Heart left ventricle (tissue), 16 donors: Measurements from ENCODE around the gene KRTAP5-6. TPM values are rescaled to one million over a fixed set of nuclear protein-coding genes. Genes with fewer than 3 reads are reported as not detected.
"Not testable (repeated sequence)": the region's sequence is repeated elsewhere in the genome, so short reads cannot be mapped to it uniquely, and the experiment has no call there.

ENCODE experiments used
- ATAC-seq, 4 donors: fragments of 200-7000 bp; cut with Tn5 transposase; one replicate each; pipeline ENCODE4 v1.9.1; 2020 to 2022; ENCODE audit warnings: moderate library complexity in 4 of 4, mild to moderate bottlenecking in 3 of 4, moderate number of reproducible peaks in 1 of 4
- DNase-seq, 5 donors: peaks; one replicate each; pipeline ENCODE4 v3.0.0-alpha.2; 2020
- H3K27ac ChIP-seq, 12 donors: fragments of 200-600 bp; sonication (generic) in 4 of 12; one replicate each; pipeline versions ENCODE4 v1.5.0 to v1.8.0; 2016 to 2022; ENCODE audit warnings: mild to moderate bottlenecking in 2 of 12
- H3K27me3 ChIP-seq, 9 donors: fragments of 200-600 bp; sonication (generic) in 2 of 9; one replicate each; pipeline versions ENCODE4 v1.5.1 to v1.8.0; 2016 to 2022; ENCODE audit warnings: mild to moderate bottlenecking in 3 of 9
- H3K36me3 ChIP-seq, 9 donors: fragments of 200-600 bp; sonication (generic) in 2 of 9; one replicate each; pipeline versions ENCODE4 v1.5.0 to v1.8.0; 2018 to 2022; ENCODE audit warnings: mild to moderate bottlenecking in 2 of 9
- H3K4me1 ChIP-seq, 12 donors: fragments of 200-600 bp; sonication (generic) in 4 of 12; one replicate each; pipeline versions ENCODE4 v1.5.0 to v1.8.0; 2016 to 2022; ENCODE audit warnings: mild to moderate bottlenecking in 3 of 12
- H3K4me3 ChIP-seq, 12 donors: fragments of 200-600 bp; sonication (generic) in 4 of 12; one replicate each; pipeline versions ENCODE4 v1.5.0 to v1.8.0; 2017 to 2022; ENCODE audit warnings: mild to moderate bottlenecking in 9 of 12, moderate library complexity in 4 of 12
- H3K9me3 ChIP-seq, 12 donors: fragments of 200-600 bp; sonication (generic) in 4 of 12; one replicate each; pipeline versions ENCODE4 v1.5.0 to v1.8.0; 2016 to 2022; ENCODE audit warnings: mild to moderate bottlenecking in 1 of 12
- CTCF ChIP-seq, 12 donors: fragments of 200-600 bp; sonication (generic) in 4 of 12; IDR thresholded peaks; one replicate each; pipeline versions ENCODE4 v1.5.0 to v1.8.0; 2018 to 2022; ENCODE audit warnings: antibody characterized with exemption in 12 of 12, mild to moderate bottlenecking in 5 of 12
- POLR2A ChIP-seq, 2 donors: fragments of 450-650 bp; IDR thresholded peaks; one replicate each; pipeline ENCODE4 v1.6.1; 2017; ENCODE audit warnings: antibody characterized with exemption in 2 of 2, mild to moderate bottlenecking in 2 of 2, moderate library complexity in 2 of 2
- WGBS, 4 donors: extraction: QIAGEN DNeasy Blood & Tissue Kit in 2 of 4; methylation state at CpG; one replicate each; pipeline versions ENCODE4 v1.1.5 to v1.1.7; 2013 to 2018; 5-methylcytosine and 5-hydroxymethylcytosine counted together
- intact Hi-C, 10 donors: fragments of 100-400 bp; cut with DNase I; formaldehyde crosslinking; loops; one replicate each; pipeline versions ENCODE4 v1.11.1 to v1.14.2; 2022
- polyA plus RNA-seq, 2 donors: library from polyadenylated mRNA; stranded (reverse); fragments of 200-250 nt; gene quantifications; one replicate each; pipeline ENCODE4 v1.2.3, GENCODE V29; 2013
- total RNA-seq, 9 donors: library from RNA; depleted of rRNA in 2 of 9; stranded (reverse); fragments of >200 nt in 2 of 9; fragmentation: NEBNext Ultra II Directional in 3 of 9; extraction: Animal tissue kit (Norgen Biotek cat#: 25700) in 3 of 9; gene quantifications; one replicate each; pipeline versions ENCODE4 v1.1.0 to v1.2.4, GENCODE V29; 2016 to 2023
- donor health status: ischemic (EF 13 %, LVEDD 7.1; RV severe dilation, severe dysfunction).
- donor health status: healthy with polysubstance abuse.
- donor health status: DM: no; HTN: yes; CAD: no.
- donor health status: DM: no; HTN: no; CAD: no.
- donor health status: ischemic (EF 25% LVEDD 6.9; RV normal size, moderate dysfunction).
- donor health status: ischemic (EF 25% LVEDD 5.7; RV mildly dilated, moderate dysfunction).
- donor health status: healthy.
- donor health status: DM: yes; HTN: yes; CAD: no.
- donor health status: ischemic (EF 35%, LVEDD 5.7; RV mildly dilated, moderate dysfunction).
- donor health status: nonischemic (EF 11% LVEDD 7.7; RV severe dilation, severe dysfunction).
- donor health status: DM: yes; HTN: yes; CAD: no.
- donor health status: PGD.
- donor health status: ischemic (EF 29% LVEDD 5.4; RV normal size, mild dysfunction).
- donor health status: nonischemic (EF 23%, LVEDD 6.1; RV moderate dilation, normal function).

Gene KRTAP5-6
- total and polyA plus RNA-seq, 11 donors, result not detected

GRCh38 chr11:1684886-1685874, 11.8 kb upstream of the KRTAP5-6 start:
- H3K27ac ChIP-seq, H3K27me3 ChIP-seq, H3K9me3 ChIP-seq, H3K36me3 ChIP-seq, H3K4me1 ChIP-seq, intact Hi-C loops, H3K4me3 ChIP-seq, DNase-seq: not testable (repeated sequence)
- 80 to 88% (median 88%) methylated on average over 10 to 15 of the region's 18 CpGs for WGBS, 4 donors
- ATAC-seq, result peak in 1 of 4 donors; percentile 43

GRCh38 chr11:1686220-1686619, 10.8 kb upstream of the KRTAP5-6 start:
- intact Hi-C loops, result not testable (repeated sequence)
- 78 to 85% (median 82%) methylated on average over 12 of the region's 15 CpGs for WGBS, 4 donors

GRCh38 chr11:1688336-1688947, 8.6 kb upstream of the KRTAP5-6 start:
- H3K36me3 ChIP-seq, H3K27ac ChIP-seq, H3K4me3 ChIP-seq, ATAC-seq, intact Hi-C loops, H3K4me1 ChIP-seq, H3K9me3 ChIP-seq, DNase-seq: not testable (repeated sequence)
- peaks cover 0 to 17% (median 0%) of the 10 kb centered on the region in 9 donors for H3K27me3 ChIP-seq
- 76 to 87% (median 85%) methylated on average over 18 to 19 of the region's 19 CpGs for WGBS, 4 donors

More at GRCh38 chr11:1686220-1686619, 10.8 kb upstream of the KRTAP5-6 start:
- not testable (repeated sequence) for H3K27ac ChIP-seq, H3K4me1 ChIP-seq, H3K9me3 ChIP-seq, H3K4me3 ChIP-seq, H3K36me3 ChIP-seq, DNase-seq
- peak in 1 of 4 donors; percentile 30 for ATAC-seq
- H3K27me3 ChIP-seq, result peaks cover 0 to 13% (median 0%) of the 10 kb centered on the region in 9 donors

GRCh38 chr11:1689250-1690166, 7.5 kb upstream of the KRTAP5-6 start:
- intact Hi-C loops, result loop anchor here in 8 of 10 donors (5.0 to 10.0 kb wide), 4 partner anchors 37 to 463 kb away; partner anchors contain the start of gene TNNT3 (in 1 of the 8)
- H3K4me1 ChIP-seq, result peaks cover 3 to 15% (median 10%) of the 10 kb centered on the region in 12 donors
- 77 to 85% (median 80%) methylated on average over 22 to 32 of the region's 32 CpGs for WGBS, 4 donors
- ATAC-seq, H3K9me3 ChIP-seq, H3K27ac ChIP-seq, H3K4me3 ChIP-seq, DNase-seq, H3K36me3 ChIP-seq: not testable (repeated sequence)
- H3K27me3 ChIP-seq, result peaks cover 0 to 17% (median 0%) of the 10 kb centered on the region in 9 donors

- Histone ChIP-seq H3K4me1 (peaks cover 3 to 15% (median 10%) of the 10 kb centered on the region in 12 donors), H3K9me3 (no peaks in the 10 kb centered on the region), H3K27ac (no peak overlapping the region), H3K4me3 (no peak overlapping the region), H3K36me3 (no peaks in the 10 kb centered on the region), H3K27me3 (peaks cover 0 to 16% (median 0%) of the 10 kb centered on the region in 9 donors)
- no peak for TF ChIP-seq POLR2A (IDR thresholded peaks at IDR 0.05)
- TF ChIP-seq CTCF (IDR thresholded peaks at IDR 0.05), result no peak
- ATAC-seq, result no peak
- 79 to 82% (median 79%) methylated on average over 22 of the region's 22 CpGs for WGBS, 4 donors
- DNase-seq, result no peak
- intact Hi-C loops, result loop anchor here in 8 of 10 donors (5.0 to 10.0 kb wide), 4 partner anchors 38 to 462 kb away; partner anchors contain the start of gene TNNT3 (in 1 of the 8)
Observed at GRCh38 chr11:1690167-1691025, 6.6 kb upstream of the KRTAP5-6 start.
